Astrocyte of the cerebellum (primary cell): ENCODE data around the gene MCHR1.
"Not testable (repeated sequence)": the region's sequence is repeated elsewhere in the genome, so short reads cannot be mapped to it uniquely, and the experiment has no call there.

ENCODE experiments used
- DNase-seq: peaks from one replicate; pipeline ENCODE4 v3.0.0-alpha.2; 2011; ENCODE audit warnings: low read depth
- H3K4me3 ChIP-seq: 2 replicates; pipeline ENCODE4 v1.5.1; 2011; ENCODE audit warnings: mild to moderate bottlenecking, low read depth, low read length, moderate library complexity
- CTCF ChIP-seq: IDR thresholded peaks from 2 replicates; pipeline ENCODE4 v1.5.1; 2012; ENCODE audit warnings: low read length, low read depth, moderate library complexity, mild to moderate bottlenecking; ENCODE audit errors: missing control alignments
- in situ Hi-C: cut with HindIII; loops from 2 replicates; pipeline ENCODE4 v1.10.0; 2017; ENCODE audit warnings: low sequenced_read_pairs

MCHR1 gene

GRCh38 chr22:40645579-40646197 lies 33.6 kb upstream of the MCHR1 start:
- TF ChIP-seq CTCF: no peak
- no peak overlapping the region for H3K4me3 ChIP-seq
- in situ Hi-C loops: loop anchor here (5.0 kb wide), 2 partner anchors 128 to 208 kb away; no protein-coding TSS in a partner anchor
- no peak for DNase-seq

- in situ Hi-C loops: loop anchor here (5.0 kb wide), 2 partner anchors 131 to 211 kb away; no protein-coding TSS in a partner anchor
- no peak for TF ChIP-seq CTCF
- no peak for DNase-seq
- H3K4me3 ChIP-seq: no peak overlapping the region
These were observed 30.9 kb upstream of the MCHR1 start for GRCh38 chr22:40648386-40648785.

GRCh38 chr22:40651057-40651456 lies 28.2 kb upstream of the MCHR1 start:
- DNase-seq: no peak
- no peak overlapping the region for H3K4me3 ChIP-seq
- no peak for TF ChIP-seq CTCF
- in situ Hi-C loops: no loop called here

- TF ChIP-seq CTCF: no peak
- DNase-seq: peak; percentile 98
- in situ Hi-C loops: no loop called here
- H3K4me3 ChIP-seq: peak overlapping the region; percentile 62
These were observed 27.5 kb upstream of the MCHR1 start for GRCh38 chr22:40651563-40652501.

GRCh38 chr22:40653361-40653760 lies 25.9 kb upstream of the MCHR1 start:
- H3K4me3 ChIP-seq: no peak overlapping the region
- DNase-seq: no peak
- in situ Hi-C loops: no loop called here
- no peak for TF ChIP-seq CTCF

GRCh38 chr22:40654522-40655167 lies 24.6 kb upstream of the MCHR1 start:
- in situ Hi-C loops: no loop called here
- H3K4me3 ChIP-seq: no peak overlapping the region
- DNase-seq: no peak
- peak; percentile 9 for TF ChIP-seq CTCF

- H3K4me3 ChIP-seq, DNase-seq, in situ Hi-C loops: not testable (repeated sequence)
These were observed 23.3 kb upstream of the MCHR1 start for GRCh38 chr22:40655941-40656340.

- H3K4me3 ChIP-seq, DNase-seq, in situ Hi-C loops: not testable (repeated sequence)
These were observed 22.6 kb upstream of the MCHR1 start for GRCh38 chr22:40656651-40657050.
